ENCODE measurements around the gene LDLRAP1. TPM values are rescaled to one million over a fixed set of nuclear protein-coding genes. Genes with fewer than 3 reads are reported as not detected.
A peak's percentile ranks its signal among the peaks of the same experiment; 100 is the strongest.

The LDLRAP1 gene
- total and polyA plus RNA-seq, 9 of the 15 experiments (the other 6 are each of a cell fraction or from before 2014, with no cell fraction given), result 0.56 to 29.6 (median 16.2) TPM

GRCh38 chr1:25538191-25538767, 5.1 kb upstream of the LDLRAP1 start (continued):
- TF ChIP-seq ATF3 (IDR thresholded peaks at IDR 0.05), result no peak
- no peak for TF ChIP-seq ATF3 (CRISPR knock-in tag; conservative IDR thresholded peaks at IDR 0.05)
- TF ChIP-seq GABPA (tag; conservative IDR thresholded peaks at IDR 0.05; ENCODE audit: low read depth), result no peak
- TF ChIP-seq ARID4B (CRISPR knock-in tag; IDR thresholded peaks at IDR 0.05), result no peak
- TF ChIP-seq PHF8 (IDR thresholded peaks at IDR 0.05; ENCODE audit: borderline replicate concordance, low read length), result no peak
- no peak for TF ChIP-seq HSF4 (CRISPR knock-in tag; IDR thresholded peaks at IDR 0.05; ENCODE audit: borderline replicate concordance)
- no peak for TF ChIP-seq ZNF431 (CRISPR knock-in tag; IDR thresholded peaks at IDR 0.05)
- TF ChIP-seq ZNF41 (CRISPR knock-in tag; conservative IDR thresholded peaks at IDR 0.05), result no peak
- no peak for TF ChIP-seq LEF1 (IDR thresholded peaks at IDR 0.05)
- TF ChIP-seq ZBED1 (IDR thresholded peaks at IDR 0.05), result no peak
- no peak for TF ChIP-seq MCM7 (IDR thresholded peaks at IDR 0.05)
- peak; percentile 95 for TF ChIP-seq RBM25 (IDR thresholded peaks at IDR 0.05; ENCODE audit: low read depth, low read length, severe bottlenecking)
- TF ChIP-seq SREBF2 (CRISPR knock-in tag; IDR thresholded peaks at IDR 0.05), result no peak
- no peak for TF ChIP-seq E2F8 (IDR thresholded peaks at IDR 0.05; ENCODE audit: low read depth, partially characterized antibody)
- TF ChIP-seq ZNF239 (CRISPR knock-in tag; IDR thresholded peaks at IDR 0.05), result no peak
- 0 out of 2 replicates have a peak, but pooled peaks have one; percentile 77 for TF ChIP-seq HDAC2 (IDR thresholded peaks at IDR 0.05)
- TF ChIP-seq HES1 (IDR thresholded peaks at IDR 0.05; ENCODE audit: low read depth), result no peak
- no peak for TF ChIP-seq ATF4 (CRISPR knock-in tag; IDR thresholded peaks at IDR 0.05)
- TF ChIP-seq SMC3 (conservative IDR thresholded peaks at IDR 0.05; ENCODE audit: insufficient read depth, low read depth, low read length), result no peak

Measured in K562 (cell line).